OCI-LY3 (cell line): Measurements from ENCODE around the gene CREBBP.

ENCODE experiments used
- H2AFZ ChIP-seq: fragments of 200-600, 300-600 bp; shearing (Covaris generic); 2 replicates; pipeline ENCODE4 v1.6.0; 2014; ENCODE audit warnings: antibody characterized with exemption, low read depth, low read length
- H3K27ac ChIP-seq: fragments of 200-600, 300-600 bp; sonication (generic); 2 replicates; pipeline ENCODE4 v1.5.1; 2014; ENCODE audit warnings: mild to moderate bottlenecking, low read length, moderate library complexity, mixed read lengths
- H3K27me3 ChIP-seq: fragments of 200-600, 300-600 bp; sonication (generic); 2 replicates; pipeline ENCODE4 v1.6.1; 2014; ENCODE audit warnings: low read depth, low read length, mixed read lengths
- H3K36me3 ChIP-seq: fragments of 200-600, 300-600 bp; sonication (generic); replicated peaks from 2 replicates; pipeline ENCODE3; 2014; ENCODE audit warnings: low read depth, low read length, mixed read lengths
- H3K4me1 ChIP-seq: fragments of 300-600, 200-600 bp; sonication (generic); 2 replicates; pipeline ENCODE4 v1.6.1; 2014; ENCODE audit warnings: low read length, mixed read lengths
- H3K4me2 ChIP-seq: fragments of 200-600, 300-600 bp; sonication (generic); 2 replicates; pipeline ENCODE4 v1.6.1; 2014; ENCODE audit warnings: low read length, mixed read lengths
- H3K4me3 ChIP-seq: fragments of 300-600, 200-600 bp; sonication (generic); 2 replicates; pipeline ENCODE4 v1.5.1; 2014; ENCODE audit warnings: antibody characterized with exemption, mild to moderate bottlenecking, low read length, moderate library complexity
- H3K79me2 ChIP-seq: fragments of 300-600, 200-600 bp; shearing (Covaris generic); 2 replicates; pipeline ENCODE4 v1.6.1; 2014; ENCODE audit warnings: mild to moderate bottlenecking, low read length, mixed read lengths
- H3K9ac ChIP-seq: fragments of 300-600, 200-600 bp; shearing (Covaris generic); 2 replicates; pipeline ENCODE4 v1.6.0; 2014; ENCODE audit warnings: mild to moderate bottlenecking, low read length, moderate library complexity
- H3K9me3 ChIP-seq: fragments of 200-600, 300-600 bp; shearing (Covaris generic); 2 replicates; pipeline ENCODE4 v1.6.1; 2014; ENCODE audit warnings: low read length, mixed read lengths; ENCODE audit not compliant: insufficient read depth
- H4K20me1 ChIP-seq: fragments of 200-600, 300-600 bp; sonication (generic); 2 replicates; pipeline ENCODE4 v1.6.1; 2016; ENCODE audit warnings: low read length, mixed read lengths; ENCODE audit not compliant: insufficient read depth
- EZH2phosphoT487 ChIP-seq: fragments of 200-600 bp; shearing (Covaris generic); IDR thresholded peaks from 2 replicates; pipeline ENCODE4 v1.6.1; 2018; ENCODE audit warnings: antibody characterized with exemption, mixed run types, low read depth
- TF ChIP-seq, protein P1 (sequence below): fragments of 200-600, 300-600 bp; sonication (generic); IDR thresholded peaks from 2 replicates; pipeline ENCODE4 v1.5.1; 2014; ENCODE audit warnings: antibody characterized with exemption, low read length, low read depth

CREBBP gene

DNA sequence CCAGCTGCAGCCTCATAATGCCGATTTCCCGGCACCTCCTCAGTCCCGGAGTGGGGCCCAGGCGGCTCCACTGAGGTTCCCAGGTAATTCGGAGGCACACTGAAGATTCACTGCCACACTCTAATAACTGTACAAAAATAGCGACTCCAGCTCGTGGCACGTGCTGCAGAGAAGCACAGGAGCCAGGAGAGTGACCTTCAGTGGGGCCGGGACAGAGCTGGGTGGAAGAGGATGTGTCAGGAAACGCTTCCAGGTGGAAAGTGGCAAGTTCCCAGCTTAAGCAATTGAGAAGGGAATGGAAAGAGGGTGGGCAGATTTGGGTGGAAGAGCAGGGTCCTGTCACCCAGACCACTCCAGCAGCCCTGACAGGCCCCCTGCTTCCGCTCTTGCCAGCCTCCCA is 160.1 kb downstream of the CREBBP start:
- H3K27me3 ChIP-seq: no peaks in the 10 kb centered on the region
- H4K20me1 ChIP-seq: no peaks in the 10 kb centered on the region
- H3K4me2 ChIP-seq: no peak overlapping the region
- peaks cover 3% of the 10 kb centered on the region for H3K36me3 ChIP-seq
- no peak overlapping the region for H3K9ac ChIP-seq
- H3K27ac ChIP-seq: no peak overlapping the region
- no peaks in the 10 kb centered on the region for H3K9me3 ChIP-seq
- H3K4me1 ChIP-seq: peaks cover 10% of the 10 kb centered on the region
- no peak for TF ChIP-seq EZH2phosphoT487
- TF ChIP-seq, protein P1, sequence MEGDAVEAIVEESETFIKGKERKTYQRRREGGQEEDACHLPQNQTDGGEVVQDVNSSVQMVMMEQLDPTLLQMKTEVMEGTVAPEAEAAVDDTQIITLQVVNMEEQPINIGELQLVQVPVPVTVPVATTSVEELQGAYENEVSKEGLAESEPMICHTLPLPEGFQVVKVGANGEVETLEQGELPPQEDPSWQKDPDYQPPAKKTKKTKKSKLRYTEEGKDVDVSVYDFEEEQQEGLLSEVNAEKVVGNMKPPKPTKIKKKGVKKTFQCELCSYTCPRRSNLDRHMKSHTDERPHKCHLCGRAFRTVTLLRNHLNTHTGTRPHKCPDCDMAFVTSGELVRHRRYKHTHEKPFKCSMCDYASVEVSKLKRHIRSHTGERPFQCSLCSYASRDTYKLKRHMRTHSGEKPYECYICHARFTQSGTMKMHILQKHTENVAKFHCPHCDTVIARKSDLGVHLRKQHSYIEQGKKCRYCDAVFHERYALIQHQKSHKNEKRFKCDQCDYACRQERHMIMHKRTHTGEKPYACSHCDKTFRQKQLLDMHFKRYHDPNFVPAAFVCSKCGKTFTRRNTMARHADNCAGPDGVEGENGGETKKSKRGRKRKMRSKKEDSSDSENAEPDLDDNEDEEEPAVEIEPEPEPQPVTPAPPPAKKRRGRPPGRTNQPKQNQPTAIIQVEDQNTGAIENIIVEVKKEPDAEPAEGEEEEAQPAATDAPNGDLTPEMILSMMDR: no peak
- peaks cover 27% of the 10 kb centered on the region for H3K79me2 ChIP-seq
- no peak overlapping the region for H2AFZ ChIP-seq
- H3K4me3 ChIP-seq: no peak overlapping the region

DNA sequence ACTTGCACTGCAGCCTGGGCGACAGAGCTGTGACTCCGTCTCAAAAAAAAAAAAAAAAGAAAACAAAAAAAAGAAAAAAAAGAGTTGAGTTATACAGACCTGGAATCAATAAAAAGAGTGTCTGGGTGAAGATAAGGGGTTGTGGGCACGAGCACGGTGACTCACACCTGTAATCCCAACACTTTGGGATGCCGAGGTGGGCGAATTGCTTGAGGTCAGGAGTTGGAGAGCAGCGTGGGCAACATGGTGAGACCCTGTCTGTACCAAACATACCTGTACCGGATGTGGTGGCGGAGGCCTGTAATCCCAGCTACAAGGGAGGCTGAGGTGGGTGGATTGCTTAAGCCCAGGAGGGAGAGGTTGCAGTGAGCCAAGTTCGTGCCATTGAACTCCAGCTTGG is 161.9 kb downstream of the CREBBP start:
- Histone ChIP-seq H4K20me1 (0 out of 2 replicates have a peak, but pooled peaks cover 4% of the 10 kb centered on the region), H2AFZ (no peak overlapping the region), H3K9me3 (no peaks in the 10 kb centered on the region), H3K27me3 (no peaks in the 10 kb centered on the region), H3K9ac (no peak overlapping the region), H3K4me1 (peaks cover 10% of the 10 kb centered on the region), H3K27ac (no peak overlapping the region), H3K4me2 (no peak overlapping the region), H3K36me3 (peaks cover 13% of the 10 kb centered on the region), H3K4me3 (no peak overlapping the region), H3K79me2 (peaks cover 45% of the 10 kb centered on the region)
- TF ChIP-seq EZH2phosphoT487: no peak
- TF ChIP-seq, protein P1: no peak

DNA sequence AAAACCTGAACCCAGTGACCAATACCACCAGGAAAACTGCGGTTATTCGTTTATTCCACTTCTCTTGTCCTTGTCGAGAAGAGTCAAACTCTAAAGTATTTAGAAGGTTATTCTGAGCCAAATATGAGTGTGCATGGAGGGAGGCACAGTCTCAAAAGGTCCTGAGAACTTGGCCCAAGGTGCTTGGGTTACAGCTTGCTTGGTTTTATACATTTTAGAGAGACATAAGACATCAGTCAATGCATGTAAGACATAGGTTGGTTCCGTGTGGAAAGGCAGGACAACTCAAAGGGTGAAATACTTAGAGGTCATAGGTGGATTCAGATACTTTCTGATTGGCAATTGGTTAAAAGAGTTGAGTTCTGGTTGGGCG is 162.5 kb downstream of the CREBBP start:
- H2AFZ ChIP-seq: peak overlapping the region; percentile 44; the same call in 1 of the 2 replicates
- peak overlapping the region; percentile 86 for H3K9ac ChIP-seq
- H3K27me3 ChIP-seq: no peaks in the 10 kb centered on the region
- H4K20me1 ChIP-seq: 0 out of 2 replicates have a peak, but pooled peaks cover 8% of the 10 kb centered on the region
- H3K9me3 ChIP-seq: no peaks in the 10 kb centered on the region
- peaks cover 20% of the 10 kb centered on the region for H3K36me3 ChIP-seq
- peak overlapping the region; percentile 97 for H3K4me3 ChIP-seq
- TF ChIP-seq, protein P1: no peak
- TF ChIP-seq EZH2phosphoT487: no peak
- peaks cover 10% of the 10 kb centered on the region for H3K4me1 ChIP-seq
- peak overlapping the region; percentile 37; the same call in 1 of the 2 replicates for H3K27ac ChIP-seq
- H3K4me2 ChIP-seq: peak overlapping the region; percentile 95
- H3K79me2 ChIP-seq: peaks cover 51% of the 10 kb centered on the region

DNA sequence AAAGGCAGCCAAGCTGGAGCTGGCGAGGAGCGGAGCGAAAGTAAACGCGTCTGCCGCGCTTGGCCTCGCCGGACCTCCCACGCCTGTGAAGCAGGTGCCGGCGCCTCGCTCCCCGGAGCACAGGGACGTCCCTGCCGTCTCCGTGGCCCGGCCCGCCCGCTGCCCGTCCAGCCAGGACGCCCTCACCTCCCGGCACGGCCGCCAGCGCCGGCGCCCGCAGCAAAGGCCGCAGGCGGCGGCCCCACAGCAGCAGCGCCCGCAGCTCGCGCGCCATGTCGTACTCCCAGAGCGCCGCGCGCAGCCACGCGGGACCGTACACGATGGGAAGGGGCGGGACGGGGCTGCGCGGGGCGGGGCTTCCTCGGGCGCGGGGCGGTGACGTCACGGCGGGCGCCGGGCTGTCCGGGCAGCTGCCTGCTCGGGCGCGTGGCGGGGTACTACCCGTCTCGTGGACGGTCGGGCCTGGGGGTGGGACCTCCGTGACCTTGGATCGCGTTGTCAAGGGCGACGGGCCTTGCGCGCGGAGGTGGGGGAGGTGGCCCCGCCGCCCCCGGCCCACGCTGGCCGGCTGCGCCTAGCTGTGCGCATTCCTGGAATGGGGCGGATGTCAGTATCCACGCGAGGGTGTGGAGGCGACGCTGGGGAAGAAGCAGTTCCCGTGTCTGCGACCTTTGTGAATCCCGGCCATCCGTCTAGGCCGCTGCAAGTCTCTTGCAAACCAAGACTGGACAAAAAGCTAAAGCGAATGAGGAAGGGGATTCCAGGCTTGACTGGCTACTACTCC is 163.1 kb downstream of the CREBBP start, which contains the start of gene TRAP1:
TRAP1 (minus strand) TSS at position 290 of the 784 bp plus-strand sequence; CDS start at position 274, 16 bp downstream.
- Histone ChIP-seq H4K20me1 (0 out of 2 replicates have a peak, but pooled peaks cover 12% of the 10 kb centered on the region), H3K4me2 (peak within 1 kb of the TSS; percentile 96), H3K9ac (peak within 1 kb of the TSS; percentile 86), H3K4me3 (peak within 1 kb of the TSS; percentile 97), H2AFZ (peak within 1 kb of the TSS; percentile 44), H3K27ac (peak within 1 kb of the TSS; percentile 40), H3K27me3 (no peaks in the 10 kb centered on the region), H3K79me2 (peaks cover 57% of the 10 kb centered on the region), H3K9me3 (no peaks in the 10 kb centered on the region), H3K36me3 (peaks cover 22% of the 10 kb centered on the region), H3K4me1 (peaks cover 10% of the 10 kb centered on the region)
- TF ChIP-seq EZH2phosphoT487: no peak
- TF ChIP-seq, protein P1: no peak
